GM12878 (cell line): ENCODE data around the gene GNG13. TPM values are rescaled to one million over a fixed set of nuclear protein-coding genes. Genes with fewer than 3 reads are reported as not detected.

Experiments used
- ATAC-seq: fragments of 200-7000 bp; cut with Tn5 transposase; 3 replicates; pipeline ENCODE4 v1.9.1; 2020; ENCODE audit warnings: mild to moderate bottlenecking, moderate library complexity
- BruUV-seq: library from RNA; stranded (reverse); fragments of 400-500 nt; replicated peaks from 2 replicates; lab custom pipeline; 2021; lab: Mats Ljungman, UMichigan
- CTCF ChIA-PET: fragments of 300-600 bp; sonication (Branson Sonifier 250); formaldehyde crosslinking; extraction: SDS; loops from one replicate; lab custom pipeline; 2021; ENCODE audit warnings: inconsistent platforms; lab: Yijun Ruan, JAX
- POLR2A ChIA-PET: fragments of 350-600 bp; formaldehyde crosslinking; extraction: SDS; loops from one replicate; lab custom pipeline; 2021; ENCODE audit warnings: inconsistent platforms; lab: Charles Lee
- RAD21 ChIA-PET: fragments of 300-600 bp; sonication (Branson Sonifier 250); formaldehyde crosslinking; loops from one replicate; lab custom pipeline; 2023; ENCODE audit warnings: antibody characterized with exemption; ENCODE audit not compliant: unreplicated experiment; lab: Charles Lee
- SMC1A ChIA-PET: fragments of 300-600 bp; sonication (Branson Sonifier 250); formaldehyde crosslinking; loops from one replicate; lab custom pipeline; 2023; ENCODE audit not compliant: unreplicated experiment, uncharacterized antibody; lab: Charles Lee
- DNase-seq: peaks from one replicate; pipeline ENCODE4 v3.0.0-alpha.2; 2011; ENCODE audit warnings: low read depth, low spot score
- FAIRE-seq: peaks from 3 replicates; lab custom pipeline; 2011; peaks lifted over from hg19 to GRCh38; lab: Jason Lieb, UNC
- H2AFZ ChIP-seq: 2 replicates; pipeline ENCODE4 v1.6.0; 2011; ENCODE audit warnings: low read depth, low read length, control low read depth; ENCODE audit not compliant: control insufficient read depth
- H3K27ac ChIP-seq: 2 replicates; pipeline ENCODE4 v1.5.1; 2011; ENCODE audit warnings: control low read depth; ENCODE audit not compliant: control insufficient read depth, insufficient read depth
- H3K27me3 ChIP-seq, 2 experiments: replicated peaks in 1 of 2; 2 replicates each; pipeline versions ENCODE4 v1.6.0 to v1.6.1; 2011; ENCODE audit warnings: low read length in 1 of 2; ENCODE audit not compliant: control insufficient read depth in 2 of 2, insufficient read depth in 2 of 2
- H3K36me3 ChIP-seq, 2 experiments: 2 replicates each; pipeline ENCODE4 v1.5.1; 2011; ENCODE audit warnings: low read length in 1 of 2; ENCODE audit not compliant: control insufficient read depth in 2 of 2, insufficient read depth in 2 of 2
- H3K4me1 ChIP-seq: 2 replicates; pipeline ENCODE4 v1.6.1; 2011; ENCODE audit warnings: mild to moderate bottlenecking, low read length, moderate library complexity, mixed read lengths; ENCODE audit not compliant: control insufficient read depth, insufficient read depth
- H3K4me2 ChIP-seq: 2 replicates; pipeline ENCODE4 v1.6.0; 2011; ENCODE audit warnings: control low read depth; ENCODE audit not compliant: control insufficient read depth, insufficient read depth
- H3K4me3 ChIP-seq: fragments of 200-600 bp; sonication (generic); 2 replicates; pipeline ENCODE4 v1.5.1; 2016
- H3K79me2 ChIP-seq: 2 replicates; pipeline ENCODE4 v1.6.0; 2011; ENCODE audit warnings: low read length; ENCODE audit not compliant: control insufficient read depth, insufficient read depth
- H3K9ac ChIP-seq: 2 replicates; pipeline ENCODE4 v1.8.0; 2011; ENCODE audit warnings: low read length, control low read depth, mixed read lengths; ENCODE audit not compliant: control insufficient read depth, insufficient read depth
- H3K9me3 ChIP-seq: replicated peaks from 3 replicates; pipeline ENCODE4 v1.5.1; 2011; ENCODE audit warnings: mild to moderate bottlenecking, low read length; ENCODE audit not compliant: control insufficient read depth, insufficient read depth
- H4K20me1 ChIP-seq: 2 replicates; pipeline ENCODE4 v1.6.0; 2011; ENCODE audit not compliant: control insufficient read depth, insufficient read depth
- ASH2L ChIP-seq: fragments of 300-600, 200-600 bp; sonication (generic); IDR thresholded peaks from 2 replicates; pipeline ENCODE4 v1.6.1; 2017; ENCODE audit warnings: low read depth, mild to moderate bottlenecking, borderline replicate concordance
- ETV6 ChIP-seq, 2 experiments: fragments of 450-650 bp in 1 of 2; IDR thresholded peaks in 1 of 2; conservative IDR thresholded peaks in 1 of 2; 2 replicates each; pipeline ENCODE4 v1.6.1; 2014; ENCODE audit warnings: antibody characterized with exemption in 1 of 2, borderline replicate concordance in 1 of 2, low read depth in 1 of 2, mild to moderate bottlenecking in 1 of 2, moderate library complexity in 1 of 2
- HCFC1 ChIP-seq: fragments of 150-350 bp; IDR thresholded peaks from 2 replicates; pipeline ENCODE4 v1.6.1; 2014; ENCODE audit warnings: low read length
- HDGF ChIP-seq: fragments of 450-650 bp; IDR thresholded peaks from 2 replicates; pipeline ENCODE4 v1.6.1; 2016; ENCODE audit warnings: antibody characterized with exemption
- MEF2B ChIP-seq: fragments of 450-650 bp; IDR thresholded peaks from 2 replicates; pipeline ENCODE4 v1.6.1; 2018; ENCODE audit warnings: mild to moderate bottlenecking, moderate library complexity; ENCODE audit not compliant: partially characterized antibody, poor library complexity, severe bottlenecking
- MLLT1 ChIP-seq: fragments of 450-650 bp; IDR thresholded peaks from 2 replicates; pipeline ENCODE4 v1.6.1; 2016; ENCODE audit warnings: mild to moderate bottlenecking
- NFYA ChIP-seq: IDR thresholded peaks from 2 replicates; pipeline ENCODE4 v1.6.1; 2011; ENCODE audit warnings: low read depth, mild to moderate bottlenecking, low read length, improper control_type of control experiment, borderline replicate concordance
- WGBS: methylation state at CpG from one replicate; pipeline ENCODE4 v1.1.6; 2016; ENCODE audit warnings: low lambda C conversion rate; ENCODE audit not compliant: insufficient replicate concordance, insufficient coverage; ENCODE audit errors: missing lambda C conversion rate; 5-methylcytosine and 5-hydroxymethylcytosine counted together
- in situ Hi-C: fragments of 300-500 bp; cut with MboI; formaldehyde crosslinking; loops from 9 replicates; pipeline ENCODE4 v1.14.3; 2018; ENCODE audit warnings: mixed read lengths
- intact Hi-C: fragments of 100-400 bp; cut with micrococcal nuclease; formaldehyde crosslinking; loops from one replicate; pipeline ENCODE4 v1.14.2; 2022; ENCODE audit not compliant: unreplicated experiment
- polyA plus RNA-seq, 11 experiments: library from polyadenylated mRNA; depleted of rRNA in 4 of 11; unstranded in 6 of 11; stranded (reverse) in 5 of 11; fragments of >200 nt; fragmentation: Nextera tagmentation in 4 of 11; fragmentation: Illumina TruSeq in 1 of 11; extraction: Ambion mirVana in 4 of 11; extraction: Trizol in 1 of 11; gene quantifications; 1 replicate in 1 of 11; 2 replicates in 10 of 11; pipeline versions ENCODE4 v1.2.1 to v1.2.3, GENCODE V29; 2011 to 2016; ENCODE audit warnings: inconsistent platforms in 2 of 11, missing spikeins in 2 of 11, low read depth in 1 of 11
- total RNA-seq, 4 experiments: library from RNA; depleted of rRNA in 3 of 4; stranded (reverse); fragments of >200 nt in 3 of 4; fragmentation: Illumina TruSeq in 1 of 4; extraction: Trizol in 1 of 4; gene quantifications; 2 replicates each; pipeline versions ENCODE4 v1.2.1 to v1.2.3, GENCODE V29; 2013 to 2021
- TF ChIP-seq, protein P1 (sequence below): fragments of 450-650 bp; IDR thresholded peaks from 2 replicates; pipeline ENCODE4 v1.6.1; 2017; ENCODE audit warnings: antibody characterized with exemption, mild to moderate bottlenecking, moderate library complexity

The GNG13 gene
- total and polyA plus RNA-seq, 10 of the 15 experiments (the other 5 are each of a cell fraction or from before 2014, with no cell fraction given) = not detected

DNA sequence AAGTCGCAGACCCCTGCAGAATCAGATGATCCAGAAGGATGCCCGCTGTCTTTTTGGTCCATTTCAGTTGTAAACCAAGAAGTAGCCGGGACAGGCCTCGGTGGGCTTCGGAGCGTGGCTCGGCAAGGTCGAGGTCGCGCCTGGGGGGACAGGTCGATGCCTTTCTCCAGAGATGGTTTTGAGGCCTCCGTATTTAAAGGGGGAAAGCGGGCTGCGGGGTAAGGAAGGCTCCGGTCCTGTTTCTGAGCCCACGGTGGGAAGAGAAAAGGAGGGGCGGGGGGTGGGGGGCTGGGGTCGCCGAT lies 7.5 kb upstream of the GNG13 start:
- H3K79me2 ChIP-seq = peaks cover 6% of the 10 kb centered on the region
- DNase-seq = no peak
- H3K27me3 ChIP-seq = no peaks in the 10 kb centered on the region
- WGBS = 28% methylated on average over 16 of the region's 19 CpGs
- ChIA-PET SMC1A (no interaction called here), RAD21 (no interaction called here), POLR2A (no interaction called here), CTCF (no interaction called here)
- in situ Hi-C loops = no loop called here
- no peaks in the 10 kb centered on the region; the same call in 2 of the 3 replicates for H3K9me3 ChIP-seq
- peak overlapping the region; percentile 84 for H3K4me3 ChIP-seq
- H3K9ac ChIP-seq = peak overlapping the region; percentile 68
- TF ChIP-seq MEF2B = no peak
- TF ChIP-seq MLLT1 = peak; percentile 96
- BruUV-seq = no TSS peak
- H4K20me1 ChIP-seq = no peaks in the 10 kb centered on the region
- H3K4me2 ChIP-seq = peak overlapping the region; percentile 89
- H2AFZ ChIP-seq = peak overlapping the region; percentile 95
- no peaks in the 10 kb centered on the region for H3K36me3 ChIP-seq
- no peak for FAIRE-seq
- no peak overlapping the region; the same call in 1 of the 2 replicates for H3K27ac ChIP-seq
- no peaks in the 10 kb centered on the region; the same call in 1 of the 2 replicates for H3K4me1 ChIP-seq
- intact Hi-C loops = no loop called here
- no peak for ATAC-seq

- Histone ChIP-seq H3K27ac (peak overlapping the region; percentile 82), H3K4me1 (no peaks in the 10 kb centered on the region; the same call in 1 of the 2 replicates), H3K36me3 (no peaks in the 10 kb centered on the region), H3K27me3 (no peaks in the 10 kb centered on the region), H2AFZ (peak overlapping the region; percentile 95), H3K4me3 (peak overlapping the region; percentile 84), H3K79me2 (peaks cover 6% of the 10 kb centered on the region), H4K20me1 (no peaks in the 10 kb centered on the region), H3K4me2 (peak overlapping the region; percentile 89), H3K9ac (peak overlapping the region; percentile 68), H3K9me3 (no peaks in the 10 kb centered on the region; the same call in 2 of the 3 replicates)
- intact Hi-C loops (no loop called here), in situ Hi-C loops (no loop called here)
- RAD21 ChIA-PET = no interaction called here
- DNase-seq (peak; percentile 68), ATAC-seq (peak; percentile 99), FAIRE-seq (peak; percentile 83)
- WGBS = under 1% methylated on average over 76 of the region's 80 CpGs
- CTCF ChIA-PET = no interaction called here
- POLR2A ChIA-PET = interaction anchor here (0.7 to 1.0 kb wide), 2 partner anchors 19 to 220 kb away, joined by 3 to 6 read pairs; partner anchors contain the start of genes CHTF18 and RPUSD1
- TSS peak; percentile 95 for BruUV-seq
- SMC1A ChIA-PET = no interaction called here
- TF ChIP-seq, protein P1, sequence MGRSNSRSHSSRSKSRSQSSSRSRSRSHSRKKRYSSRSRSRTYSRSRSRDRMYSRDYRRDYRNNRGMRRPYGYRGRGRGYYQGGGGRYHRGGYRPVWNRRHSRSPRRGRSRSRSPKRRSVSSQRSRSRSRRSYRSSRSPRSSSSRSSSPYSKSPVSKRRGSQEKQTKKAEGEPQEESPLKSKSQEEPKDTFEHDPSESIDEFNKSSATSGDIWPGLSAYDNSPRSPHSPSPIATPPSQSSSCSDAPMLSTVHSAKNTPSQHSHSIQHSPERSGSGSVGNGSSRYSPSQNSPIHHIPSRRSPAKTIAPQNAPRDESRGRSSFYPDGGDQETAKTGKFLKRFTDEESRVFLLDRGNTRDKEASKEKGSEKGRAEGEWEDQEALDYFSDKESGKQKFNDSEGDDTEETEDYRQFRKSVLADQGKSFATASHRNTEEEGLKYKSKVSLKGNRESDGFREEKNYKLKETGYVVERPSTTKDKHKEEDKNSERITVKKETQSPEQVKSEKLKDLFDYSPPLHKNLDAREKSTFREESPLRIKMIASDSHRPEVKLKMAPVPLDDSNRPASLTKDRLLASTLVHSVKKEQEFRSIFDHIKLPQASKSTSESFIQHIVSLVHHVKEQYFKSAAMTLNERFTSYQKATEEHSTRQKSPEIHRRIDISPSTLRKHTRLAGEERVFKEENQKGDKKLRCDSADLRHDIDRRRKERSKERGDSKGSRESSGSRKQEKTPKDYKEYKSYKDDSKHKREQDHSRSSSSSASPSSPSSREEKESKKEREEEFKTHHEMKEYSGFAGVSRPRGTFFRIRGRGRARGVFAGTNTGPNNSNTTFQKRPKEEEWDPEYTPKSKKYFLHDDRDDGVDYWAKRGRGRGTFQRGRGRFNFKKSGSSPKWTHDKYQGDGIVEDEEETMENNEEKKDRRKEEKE = no peak
- TF ChIP-seq ETV6 (conservative IDR thresholded peaks at IDR 0.05 in 1 of 2, IDR thresholded peaks at IDR 0.05 in 1 of 2; ENCODE audit: borderline replicate concordance in 1 of 2, low read depth in 1 of 2) (0 out of 4 replicates have a peak, but pooled peaks of 1 of the 2 experiments have one; percentile 32), HCFC1 (peak; percentile 88), HDGF (0 out of 2 replicates have a peak, but pooled peaks have one; percentile 57), ASH2L (no peak), NFYA (no peak)
Observed at GRCh38 chr16:807347-808084, 7.0 kb upstream of the GNG13 start.
